ENCODE data around the gene ABCA7. TPM values are rescaled to one million over a fixed set of nuclear protein-coding genes. Genes with fewer than 3 reads are reported as not detected.

ABCA7 gene
- total and polyA plus RNA-seq, 9 donors, result 1.4 to 10.5 (median 2.5) TPM

DNA sequence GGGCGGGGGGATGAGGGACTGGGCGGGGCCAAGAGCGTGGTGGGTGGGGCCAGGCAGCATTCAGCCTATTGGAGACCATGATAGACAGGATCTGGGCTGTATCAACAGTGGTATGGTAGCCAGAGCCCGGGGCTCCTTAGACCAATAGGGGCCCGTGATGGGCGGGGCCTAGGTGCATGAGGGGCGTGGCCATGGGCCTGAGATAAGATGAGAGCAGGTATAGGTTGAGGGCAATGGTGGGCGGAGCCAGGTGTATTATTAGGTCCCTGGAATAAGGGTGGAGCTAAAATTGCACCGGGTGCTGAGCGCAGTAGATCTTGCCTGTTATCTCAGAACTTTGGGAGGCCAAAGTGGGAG, 5.3 kb downstream of the ABCA7 start:
- Histone ChIP-seq H3K27ac (no peak overlapping the region), H3K4me3 (no peak overlapping the region), H3K36me3 (no peaks in the 10 kb centered on the region), H3K4me1 (ENCODE audit: insufficient read depth) (peaks cover 8% of the 10 kb centered on the region), H3K9me3 (no peaks in the 10 kb centered on the region), H3K27me3 (peaks cover 5% of the 10 kb centered on the region)
- TF ChIP-seq EP300 (IDR thresholded peaks at IDR 0.05) (no peak), POLR2A (IDR thresholded peaks at IDR 0.05) (no peak)
- TF ChIP-seq, protein P1, sequence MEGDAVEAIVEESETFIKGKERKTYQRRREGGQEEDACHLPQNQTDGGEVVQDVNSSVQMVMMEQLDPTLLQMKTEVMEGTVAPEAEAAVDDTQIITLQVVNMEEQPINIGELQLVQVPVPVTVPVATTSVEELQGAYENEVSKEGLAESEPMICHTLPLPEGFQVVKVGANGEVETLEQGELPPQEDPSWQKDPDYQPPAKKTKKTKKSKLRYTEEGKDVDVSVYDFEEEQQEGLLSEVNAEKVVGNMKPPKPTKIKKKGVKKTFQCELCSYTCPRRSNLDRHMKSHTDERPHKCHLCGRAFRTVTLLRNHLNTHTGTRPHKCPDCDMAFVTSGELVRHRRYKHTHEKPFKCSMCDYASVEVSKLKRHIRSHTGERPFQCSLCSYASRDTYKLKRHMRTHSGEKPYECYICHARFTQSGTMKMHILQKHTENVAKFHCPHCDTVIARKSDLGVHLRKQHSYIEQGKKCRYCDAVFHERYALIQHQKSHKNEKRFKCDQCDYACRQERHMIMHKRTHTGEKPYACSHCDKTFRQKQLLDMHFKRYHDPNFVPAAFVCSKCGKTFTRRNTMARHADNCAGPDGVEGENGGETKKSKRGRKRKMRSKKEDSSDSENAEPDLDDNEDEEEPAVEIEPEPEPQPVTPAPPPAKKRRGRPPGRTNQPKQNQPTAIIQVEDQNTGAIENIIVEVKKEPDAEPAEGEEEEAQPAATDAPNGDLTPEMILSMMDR (IDR thresholded peaks at IDR 0.05), result no peak
- no peak for DNase-seq
- intact Hi-C loops (cut with DNase I), result no loop called here
- WGBS, 3 donors, result 67 to 71% (median 70%) methylated on average over 10 of the region's 10 CpGs

DNA sequence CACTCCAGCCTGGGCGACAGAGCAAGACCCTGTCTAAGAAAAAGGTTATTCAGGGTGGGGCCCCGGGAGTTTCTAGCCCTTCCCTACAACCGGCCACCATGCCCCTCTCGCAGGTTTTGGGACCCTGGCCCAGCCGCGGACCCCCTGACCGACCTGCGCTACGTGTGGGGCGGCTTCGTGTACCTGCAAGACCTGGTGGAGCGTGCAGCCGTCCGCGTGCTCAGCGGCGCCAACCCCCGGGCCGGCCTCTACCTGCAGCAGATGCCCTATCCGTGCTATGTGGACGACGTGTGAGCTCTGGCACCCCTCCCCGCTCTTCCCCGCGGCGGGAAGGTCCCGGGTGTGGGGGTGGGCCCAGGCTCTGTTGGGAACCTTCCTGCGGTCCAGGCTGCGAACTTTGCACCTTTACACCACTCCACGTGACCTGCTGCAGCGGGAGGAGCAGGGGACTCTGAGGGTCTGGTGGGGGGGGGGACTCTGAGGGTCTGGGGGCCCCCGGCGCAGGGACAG, 6.3 kb downstream of the ABCA7 start:
- Histone ChIP-seq H3K27ac (no peak overlapping the region), H3K9me3 (no peaks in the 10 kb centered on the region), H3K4me1 (ENCODE audit: insufficient read depth) (peaks cover 3% of the 10 kb centered on the region), H3K4me3 (no peak overlapping the region), H3K27me3 (peaks cover 5% of the 10 kb centered on the region), H3K36me3 (no peaks in the 10 kb centered on the region)
- 81 to 87% (median 83%) methylated on average over 33 of the region's 33 CpGs for WGBS, 3 donors
- no peak for DNase-seq
- TF ChIP-seq EP300 (IDR thresholded peaks at IDR 0.05), result no peak
- no peak for TF ChIP-seq POLR2A (IDR thresholded peaks at IDR 0.05)
- TF ChIP-seq, protein P1 (IDR thresholded peaks at IDR 0.05), result no peak
- intact Hi-C loops (cut with DNase I), result no loop called here

DNA sequence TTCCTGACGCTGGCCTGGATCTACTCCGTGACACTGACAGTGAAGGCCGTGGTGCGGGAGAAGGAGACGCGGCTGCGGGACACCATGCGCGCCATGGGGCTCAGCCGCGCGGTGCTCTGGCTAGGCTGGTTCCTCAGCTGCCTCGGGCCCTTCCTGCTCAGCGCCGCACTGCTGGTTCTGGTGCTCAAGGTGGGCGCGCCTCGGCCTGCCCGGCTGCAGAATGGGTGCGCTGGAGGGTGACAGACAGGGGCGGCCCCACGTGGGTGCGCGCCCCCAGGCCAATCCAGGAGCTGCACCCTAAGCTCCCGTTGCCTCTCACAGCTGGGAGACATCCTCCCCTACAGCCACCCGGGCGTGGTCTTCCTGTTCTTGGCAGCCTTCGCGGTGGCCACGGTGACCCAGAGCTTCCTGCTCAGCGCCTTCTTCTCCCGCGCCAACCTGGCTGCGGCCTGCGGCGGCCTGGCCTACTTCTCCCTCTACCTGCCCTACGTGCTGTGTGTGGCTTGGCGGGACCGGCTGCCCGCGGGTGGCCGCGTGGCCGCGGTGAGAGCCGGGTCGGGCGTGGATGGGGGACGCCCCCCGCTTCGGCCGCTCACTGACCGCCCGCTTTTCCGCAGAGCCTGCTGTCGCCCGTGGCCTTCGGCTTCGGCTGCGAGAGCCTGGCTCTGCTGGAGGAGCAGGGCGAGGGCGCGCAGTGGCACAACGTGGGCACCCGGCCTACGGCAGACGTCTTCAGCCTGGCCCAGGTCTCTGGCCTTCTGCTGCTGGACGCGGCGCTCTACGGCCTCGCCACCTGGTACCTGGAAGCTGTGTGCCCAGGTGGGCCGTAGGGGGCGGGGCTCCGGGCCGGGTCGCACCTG, 7.2 kb downstream of the ABCA7 start:
- TF ChIP-seq, protein P1 (IDR thresholded peaks at IDR 0.05), result no peak
- TF ChIP-seq POLR2A (IDR thresholded peaks at IDR 0.05) (no peak), EP300 (IDR thresholded peaks at IDR 0.05) (no peak)

DNA sequence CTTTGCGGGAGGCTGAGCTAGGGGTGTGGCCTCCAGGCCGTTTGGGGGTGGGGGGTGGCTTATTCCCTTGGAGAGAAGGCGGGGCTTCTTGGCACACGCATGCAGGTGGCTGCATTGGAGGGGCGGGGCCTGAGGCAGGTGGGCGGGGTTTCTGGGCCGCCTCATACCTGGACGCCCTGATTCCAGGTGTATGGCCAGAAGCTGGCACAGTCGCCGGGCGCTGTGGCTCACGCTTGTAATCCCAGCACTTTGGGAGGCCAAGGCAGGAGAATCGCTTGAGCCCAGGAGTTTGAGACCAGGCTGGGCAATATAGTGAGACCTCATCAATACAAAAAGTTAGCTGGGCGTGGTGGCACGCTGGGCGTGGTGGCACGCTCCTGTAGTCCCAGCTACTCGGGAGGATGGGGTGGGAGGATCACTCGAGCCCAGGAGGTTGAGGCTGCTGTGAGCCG, 7.8 kb downstream of the ABCA7 start:
- Histone ChIP-seq H3K4me3 (no peak overlapping the region), H3K9me3 (no peaks in the 10 kb centered on the region), H3K27ac (no peak overlapping the region), H3K27me3 (no peaks in the 10 kb centered on the region), H3K4me1 (ENCODE audit: insufficient read depth) (no peaks in the 10 kb centered on the region), H3K36me3 (no peaks in the 10 kb centered on the region)
- WGBS, 3 donors, result 81 to 86% (median 85%) methylated on average over 20 of the region's 20 CpGs
- TF ChIP-seq, protein P1 (IDR thresholded peaks at IDR 0.05), result no peak
- TF ChIP-seq EP300 (IDR thresholded peaks at IDR 0.05) (no peak), POLR2A (IDR thresholded peaks at IDR 0.05) (no peak)
- intact Hi-C loops (cut with DNase I), result no loop called here
- no peak for DNase-seq

More for the DNA sequence above, 7.2 kb downstream of the ABCA7 start:
- Histone ChIP-seq H3K9me3 (no peaks in the 10 kb centered on the region), H3K27ac (no peak overlapping the region), H3K36me3 (no peaks in the 10 kb centered on the region), H3K4me3 (no peak overlapping the region), H3K4me1 (ENCODE audit: insufficient read depth) (no peaks in the 10 kb centered on the region), H3K27me3 (no peaks in the 10 kb centered on the region)
- no peak for DNase-seq
- 88 to 92% (median 89%) methylated on average over 64 to 77 of the region's 77 CpGs for WGBS, 3 donors
- intact Hi-C loops (cut with DNase I), result no loop called here
